Measurements from ENCODE around the gene RNF214. TPM values are rescaled to one million over a fixed set of nuclear protein-coding genes. Genes with fewer than 3 reads are reported as not detected.

Gene RNF214
- total and polyA plus RNA-seq, 10 of the 15 experiments (the other 5 are each of a cell fraction or from before 2014, with no cell fraction given): 4.8 to 16.8 (median 10.5) TPM

DNA sequence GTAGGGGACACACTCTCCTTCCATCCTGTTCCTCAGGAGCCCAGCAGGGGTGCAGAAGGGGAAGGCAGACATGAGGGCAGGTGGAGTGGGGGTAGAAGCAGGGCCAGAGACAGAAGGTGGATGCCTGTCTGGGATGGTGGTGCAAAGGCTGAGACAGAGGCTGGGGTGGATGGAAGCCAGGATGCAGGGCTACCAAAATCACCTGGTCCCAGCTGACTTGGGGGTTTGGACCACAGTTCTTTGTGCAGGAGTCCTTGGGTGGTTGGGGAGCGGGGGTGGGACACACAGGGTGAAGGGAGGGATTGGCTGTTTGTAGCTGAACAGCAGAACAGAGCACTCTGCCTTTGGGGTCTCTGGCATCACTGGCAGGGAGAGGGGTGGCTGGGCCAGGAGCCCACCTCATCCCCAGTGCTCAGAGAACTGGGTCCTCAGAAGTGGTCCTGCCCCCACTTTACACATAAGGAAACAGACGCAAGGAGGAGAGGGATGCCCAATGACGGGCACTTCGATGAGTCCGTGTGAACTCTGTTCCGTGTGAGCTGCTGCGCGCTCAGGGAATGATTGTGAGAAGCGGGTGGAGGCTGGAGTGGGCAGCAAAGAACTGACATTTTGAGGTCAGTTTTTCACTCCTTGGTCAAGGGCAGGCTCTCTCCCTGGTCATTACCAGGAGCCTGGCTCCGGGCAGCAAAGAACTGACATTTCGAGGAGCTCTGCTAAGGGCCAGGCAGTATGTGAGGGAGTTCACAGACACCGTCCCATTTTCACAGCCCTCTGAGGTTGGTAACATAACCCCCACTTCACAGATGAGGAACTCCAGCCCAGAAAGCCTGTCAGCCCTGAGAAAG, 31.4 kb upstream of the RNF214 start:
- FAIRE-seq: no peak
- Histone ChIP-seq H3K27me3 (replicated peaks in 1 of 2; ENCODE audit: control insufficient read depth in 2 of 2, insufficient read depth in 2 of 2, low read length in 1 of 2) (no peaks in the 10 kb centered on the region), H3K79me2 (ENCODE audit: control insufficient read depth, insufficient read depth, low read length) (no peaks in the 10 kb centered on the region), H3K27ac (ENCODE audit: control insufficient read depth, insufficient read depth) (no peak overlapping the region), H3K9ac (ENCODE audit: control insufficient read depth, insufficient read depth, low read length) (no peak overlapping the region), H3K9me3 (replicated peaks; ENCODE audit: control insufficient read depth, insufficient read depth, low read length) (no peaks in the 10 kb centered on the region), H3K4me2 (ENCODE audit: control insufficient read depth, insufficient read depth) (no peak overlapping the region), H3K4me1 (ENCODE audit: control insufficient read depth, insufficient read depth, low read length) (no peaks in the 10 kb centered on the region), H3K4me3 (no peak overlapping the region), H2AFZ (ENCODE audit: control insufficient read depth, low read depth, low read length) (no peak overlapping the region), H3K36me3 (ENCODE audit: control insufficient read depth in 2 of 2, insufficient read depth in 2 of 2, low read length in 1 of 2) (peaks cover 0 to 4% of the 10 kb centered on the region in 2 experiments; a peak in 3 of 4 replicates), H4K20me1 (ENCODE audit: control insufficient read depth, insufficient read depth) (no peaks in the 10 kb centered on the region)
- ATAC-seq: no peak; the same call in 2 of the 3 replicates
- WGBS (ENCODE audit: insufficient coverage, insufficient replicate concordance, low lambda C conversion rate, missing lambda C conversion rate): 75% methylated on average over 12 of the region's 12 CpGs
- ChIA-PET CTCF (interaction anchor here (1.4 to 3.2 kb wide), 3 partner anchors 20 to 26 kb away, joined by 3 to 16 read pairs (median 9); partner anchors contain the start of gene SIDT2), POLR2A (interaction anchor here (0.6 to 1.0 kb wide), 3 partner anchors 22 to 178 kb away, joined by 3 read pairs; no protein-coding TSS in a partner anchor), SMC1A (ENCODE audit: uncharacterized antibody, unreplicated experiment) (no interaction called here), RAD21 (ENCODE audit: unreplicated experiment) (no interaction called here)
- BruUV-seq (replicated peaks): no TSS peak
- in situ Hi-C loops (cut with MboI): no loop called here
- intact Hi-C loops (cut with micrococcal nuclease; ENCODE audit: unreplicated experiment): no loop called here
- no peak for DNase-seq (ENCODE audit: low read depth, low spot score)
- TF ChIP-seq RCOR1 (conservative IDR thresholded peaks at IDR 0.05; ENCODE audit: low read depth, low read length): no peak
- TF ChIP-seq, protein P1, sequence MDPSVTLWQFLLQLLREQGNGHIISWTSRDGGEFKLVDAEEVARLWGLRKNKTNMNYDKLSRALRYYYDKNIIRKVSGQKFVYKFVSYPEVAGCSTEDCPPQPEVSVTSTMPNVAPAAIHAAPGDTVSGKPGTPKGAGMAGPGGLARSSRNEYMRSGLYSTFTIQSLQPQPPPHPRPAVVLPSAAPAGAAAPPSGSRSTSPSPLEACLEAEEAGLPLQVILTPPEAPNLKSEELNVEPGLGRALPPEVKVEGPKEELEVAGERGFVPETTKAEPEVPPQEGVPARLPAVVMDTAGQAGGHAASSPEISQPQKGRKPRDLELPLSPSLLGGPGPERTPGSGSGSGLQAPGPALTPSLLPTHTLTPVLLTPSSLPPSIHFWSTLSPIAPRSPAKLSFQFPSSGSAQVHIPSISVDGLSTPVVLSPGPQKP (IDR thresholded peaks at IDR 0.05; ENCODE audit: low read depth, low read length): no peak
- TF ChIP-seq ESRRA (IDR thresholded peaks at IDR 0.05; ENCODE audit: low read length): no peak
- TF ChIP-seq, protein P2, sequence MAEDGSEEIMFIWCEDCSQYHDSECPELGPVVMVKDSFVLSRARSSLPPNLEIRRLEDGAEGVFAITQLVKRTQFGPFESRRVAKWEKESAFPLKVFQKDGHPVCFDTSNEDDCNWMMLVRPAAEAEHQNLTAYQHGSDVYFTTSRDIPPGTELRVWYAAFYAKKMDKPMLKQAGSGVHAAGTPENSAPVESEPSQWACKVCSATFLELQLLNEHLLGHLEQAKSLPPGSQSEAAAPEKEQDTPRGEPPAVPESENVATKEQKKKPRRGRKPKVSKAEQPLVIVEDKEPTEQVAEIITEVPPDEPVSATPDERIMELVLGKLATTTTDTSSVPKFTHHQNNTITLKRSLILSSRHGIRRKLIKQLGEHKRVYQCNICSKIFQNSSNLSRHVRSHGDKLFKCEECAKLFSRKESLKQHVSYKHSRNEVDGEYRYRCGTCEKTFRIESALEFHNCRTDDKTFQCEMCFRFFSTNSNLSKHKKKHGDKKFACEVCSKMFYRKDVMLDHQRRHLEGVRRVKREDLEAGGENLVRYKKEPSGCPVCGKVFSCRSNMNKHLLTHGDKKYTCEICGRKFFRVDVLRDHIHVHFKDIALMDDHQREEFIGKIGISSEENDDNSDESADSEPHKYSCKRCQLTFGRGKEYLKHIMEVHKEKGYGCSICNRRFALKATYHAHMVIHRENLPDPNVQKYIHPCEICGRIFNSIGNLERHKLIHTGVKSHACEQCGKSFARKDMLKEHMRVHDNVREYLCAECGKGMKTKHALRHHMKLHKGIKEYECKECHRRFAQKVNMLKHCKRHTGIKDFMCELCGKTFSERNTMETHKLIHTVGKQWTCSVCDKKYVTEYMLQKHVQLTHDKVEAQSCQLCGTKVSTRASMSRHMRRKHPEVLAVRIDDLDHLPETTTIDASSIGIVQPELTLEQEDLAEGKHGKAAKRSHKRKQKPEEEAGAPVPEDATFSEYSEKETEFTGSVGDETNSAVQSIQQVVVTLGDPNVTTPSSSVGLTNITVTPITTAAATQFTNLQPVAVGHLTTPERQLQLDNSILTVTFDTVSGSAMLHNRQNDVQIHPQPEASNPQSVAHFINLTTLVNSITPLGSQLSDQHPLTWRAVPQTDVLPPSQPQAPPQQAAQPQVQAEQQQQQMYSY (CRISPR knock-in tag; IDR thresholded peaks at IDR 0.05): no peak
- TF ChIP-seq, protein P3, sequence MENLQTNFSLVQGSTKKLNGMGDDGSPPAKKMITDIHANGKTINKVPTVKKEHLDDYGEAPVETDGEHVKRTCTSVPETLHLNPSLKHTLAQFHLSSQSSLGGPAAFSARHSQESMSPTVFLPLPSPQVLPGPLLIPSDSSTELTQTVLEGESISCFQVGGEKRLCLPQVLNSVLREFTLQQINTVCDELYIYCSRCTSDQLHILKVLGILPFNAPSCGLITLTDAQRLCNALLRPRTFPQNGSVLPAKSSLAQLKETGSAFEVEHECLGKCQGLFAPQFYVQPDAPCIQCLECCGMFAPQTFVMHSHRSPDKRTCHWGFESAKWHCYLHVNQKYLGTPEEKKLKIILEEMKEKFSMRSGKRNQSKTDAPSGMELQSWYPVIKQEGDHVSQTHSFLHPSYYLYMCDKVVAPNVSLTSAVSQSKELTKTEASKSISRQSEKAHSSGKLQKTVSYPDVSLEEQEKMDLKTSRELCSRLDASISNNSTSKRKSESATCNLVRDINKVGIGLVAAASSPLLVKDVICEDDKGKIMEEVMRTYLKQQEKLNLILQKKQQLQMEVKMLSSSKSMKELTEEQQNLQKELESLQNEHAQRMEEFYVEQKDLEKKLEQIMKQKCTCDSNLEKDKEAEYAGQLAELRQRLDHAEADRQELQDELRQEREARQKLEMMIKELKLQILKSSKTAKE (IDR thresholded peaks at IDR 0.05; ENCODE audit: low read depth, poor library complexity, severe bottlenecking): no peak
- no peak for TF ChIP-seq ASH2L (IDR thresholded peaks at IDR 0.05; ENCODE audit: borderline replicate concordance, low read depth)
- TF ChIP-seq KDM1A (IDR thresholded peaks at IDR 0.05; ENCODE audit: borderline replicate concordance): no peak
- no peak for TF ChIP-seq EZH2 (IDR thresholded peaks at IDR 0.05; ENCODE audit: borderline replicate concordance, control insufficient read depth, low read depth, low read length)
- no peak for TF ChIP-seq ZNF24 (IDR thresholded peaks at IDR 0.05)
- TF ChIP-seq POLR2AphosphoS2 (IDR thresholded peaks at IDR 0.05; ENCODE audit: low read depth, low read length): no peak
